CD4-positive, alpha-beta T cell treated with Interferon gamma for 1 hour (primary cell): Measurements from ENCODE around the gene NDUFB1.

Experiments used
- DNase-seq: peaks from one replicate; pipeline ENCODE4 v3.0.0-alpha.2; 2020

Gene NDUFB1

GRCh38 chr14:92121670-92122350, at the start of gene NDUFB1, which contains the start of gene CPSF2:
NDUFB1 (minus strand) TSS chr14:92121706; CDS start chr14:92117637, 4,069 bp downstream.
CPSF2 (plus strand) TSS chr14:92121969; CDS start chr14:92130985, 9,016 bp downstream.
- DNase-seq, result peak; percentile 74

DNA sequence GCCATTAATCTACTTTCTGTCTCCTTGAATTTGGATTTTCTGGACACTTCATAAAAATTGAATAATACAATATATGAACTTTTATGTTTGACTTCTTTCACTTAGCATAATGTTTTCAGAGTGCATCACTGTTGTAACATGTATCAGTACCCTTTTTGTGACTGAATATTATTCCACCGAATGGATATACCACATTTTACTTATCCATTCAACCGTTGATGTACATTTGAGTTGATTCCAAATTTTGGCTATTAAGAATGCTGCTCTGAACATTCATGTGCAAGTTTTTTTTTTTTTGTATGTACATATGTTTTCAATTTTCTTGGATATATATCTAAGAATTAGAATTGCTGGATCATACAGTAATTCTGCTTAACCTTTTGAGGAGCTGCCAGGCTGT, 43.5 kb upstream of the NDUFB1 start:
- no peak for DNase-seq

DNA sequence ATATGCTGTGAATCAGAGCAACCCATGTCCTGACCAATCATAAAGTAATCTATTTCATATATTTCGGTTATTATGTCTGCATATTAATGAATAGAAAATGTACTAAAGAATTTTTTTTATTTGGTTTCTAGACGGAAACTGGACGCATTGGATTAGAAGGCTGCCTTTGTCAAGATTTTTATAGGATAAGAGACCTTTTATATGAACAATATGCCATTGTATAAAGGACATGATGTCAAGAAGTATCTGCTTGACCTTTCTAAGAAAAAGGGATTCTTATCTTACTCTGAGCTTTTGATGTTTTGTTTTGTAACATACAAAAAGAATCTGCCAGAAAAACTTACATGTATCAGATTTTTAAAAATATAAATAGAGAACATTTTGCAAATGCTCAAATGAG, 40.0 kb upstream of the NDUFB1 start:
- no peak for DNase-seq

GRCh38 chr14:92160619-92161018, 39.1 kb upstream of the NDUFB1 start:
- DNase-seq, result no peak

GRCh38 chr14:92154283-92154942, 32.9 kb upstream of the NDUFB1 start:
- no peak for DNase-seq

DNA sequence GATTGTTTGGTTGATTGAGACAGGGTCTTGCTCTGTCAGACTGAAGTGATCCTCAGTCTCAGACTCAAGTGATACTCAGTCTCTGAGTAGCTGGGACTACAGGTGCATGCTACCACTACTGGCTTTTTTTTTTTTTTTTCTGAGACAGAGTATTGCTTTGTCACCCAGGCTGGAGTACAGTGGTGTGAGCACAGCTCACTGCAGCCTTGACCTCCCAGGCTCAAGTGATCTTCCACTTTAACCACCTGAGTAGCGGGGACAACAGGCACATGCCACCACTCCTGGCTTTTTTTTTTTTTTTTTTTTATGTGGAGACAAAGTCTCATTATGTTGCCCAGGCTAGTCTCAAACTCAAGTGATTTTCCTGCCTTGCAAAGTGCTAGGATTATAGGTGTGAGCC, 32.1 kb upstream of the NDUFB1 start:
- DNase-seq, result no peak

GRCh38 chr14:92144708-92145107, 23.2 kb upstream of the NDUFB1 start:
- DNase-seq, result no peak

GRCh38 chr14:92143962-92144361, 22.5 kb upstream of the NDUFB1 start:
- DNase-seq, result no peak

- no peak for DNase-seq
Measured at GRCh38 chr14:92143309-92143708, 21.8 kb upstream of the NDUFB1 start.

- no peak for DNase-seq
Measured at GRCh38 chr14:92135269-92135668, 13.8 kb upstream of the NDUFB1 start.

DNA sequence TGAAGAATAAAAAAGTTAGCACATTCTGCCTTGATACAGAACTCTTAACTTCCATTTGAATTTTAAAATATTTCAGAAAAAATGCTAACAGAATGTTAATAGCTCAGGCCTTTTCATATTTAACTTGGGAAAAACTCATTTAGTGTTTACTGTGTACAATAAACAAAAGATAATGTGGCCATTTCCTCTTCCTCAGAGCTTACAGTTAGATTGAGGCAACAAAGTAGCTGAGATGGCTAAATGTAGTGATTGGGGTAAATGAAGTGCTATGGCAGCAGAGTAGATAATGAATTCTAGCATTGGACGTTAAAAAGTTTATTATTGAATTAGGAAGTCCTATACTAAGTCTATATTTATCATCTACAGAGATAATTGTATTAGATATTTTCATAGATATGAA, 12.9 kb upstream of the NDUFB1 start:
- no peak for DNase-seq

- DNase-seq, result no peak
Measured at GRCh38 chr14:92122761-92123160, 1.3 kb upstream of the NDUFB1 start.

DNA sequence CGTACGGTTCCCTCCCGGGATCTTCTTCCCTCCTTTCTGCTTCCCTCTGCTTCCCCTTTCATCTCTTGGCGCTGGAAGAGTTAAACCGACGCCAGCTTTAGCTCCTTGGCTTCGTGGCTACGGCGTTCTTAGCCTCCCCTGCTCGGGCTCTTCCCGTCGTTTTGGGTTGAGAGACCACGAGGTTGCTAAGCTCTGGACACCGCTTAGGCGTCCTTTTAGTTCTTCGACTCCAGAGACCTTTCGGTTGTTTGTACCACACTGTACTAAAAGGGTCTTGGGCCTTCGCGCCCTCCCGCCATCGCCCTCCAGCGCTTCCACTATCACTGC, 808 bp upstream of the NDUFB1 start:
- DNase-seq, result no peak

DNA sequence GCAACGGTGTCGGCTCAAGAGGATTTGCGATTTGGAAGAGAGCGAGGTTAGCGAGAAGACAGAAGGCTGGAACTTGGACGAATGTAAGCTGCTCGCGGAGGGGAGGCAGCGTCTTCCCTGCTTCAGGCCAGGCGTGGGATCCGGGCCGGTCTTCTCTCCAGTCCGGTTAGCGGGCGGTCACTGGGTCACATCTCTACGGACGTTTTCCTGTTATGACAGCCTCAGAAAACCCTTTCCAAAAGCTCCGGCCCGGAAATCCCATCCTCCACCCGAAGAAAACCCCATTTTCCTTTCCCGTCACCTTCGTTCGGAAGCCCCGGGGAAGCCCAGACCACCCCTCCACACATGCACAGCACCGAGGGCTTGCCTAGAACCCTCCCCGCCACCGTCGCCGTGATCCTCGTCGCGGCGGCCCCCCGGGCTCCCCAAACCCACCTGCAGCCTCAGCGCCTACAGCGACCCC, 268 bp downstream of the NDUFB1 start:
- DNase-seq, result peak; percentile 1

GRCh38 chr14:92109490-92109889, 12.0 kb downstream of the NDUFB1 start:
- no peak for DNase-seq

DNA sequence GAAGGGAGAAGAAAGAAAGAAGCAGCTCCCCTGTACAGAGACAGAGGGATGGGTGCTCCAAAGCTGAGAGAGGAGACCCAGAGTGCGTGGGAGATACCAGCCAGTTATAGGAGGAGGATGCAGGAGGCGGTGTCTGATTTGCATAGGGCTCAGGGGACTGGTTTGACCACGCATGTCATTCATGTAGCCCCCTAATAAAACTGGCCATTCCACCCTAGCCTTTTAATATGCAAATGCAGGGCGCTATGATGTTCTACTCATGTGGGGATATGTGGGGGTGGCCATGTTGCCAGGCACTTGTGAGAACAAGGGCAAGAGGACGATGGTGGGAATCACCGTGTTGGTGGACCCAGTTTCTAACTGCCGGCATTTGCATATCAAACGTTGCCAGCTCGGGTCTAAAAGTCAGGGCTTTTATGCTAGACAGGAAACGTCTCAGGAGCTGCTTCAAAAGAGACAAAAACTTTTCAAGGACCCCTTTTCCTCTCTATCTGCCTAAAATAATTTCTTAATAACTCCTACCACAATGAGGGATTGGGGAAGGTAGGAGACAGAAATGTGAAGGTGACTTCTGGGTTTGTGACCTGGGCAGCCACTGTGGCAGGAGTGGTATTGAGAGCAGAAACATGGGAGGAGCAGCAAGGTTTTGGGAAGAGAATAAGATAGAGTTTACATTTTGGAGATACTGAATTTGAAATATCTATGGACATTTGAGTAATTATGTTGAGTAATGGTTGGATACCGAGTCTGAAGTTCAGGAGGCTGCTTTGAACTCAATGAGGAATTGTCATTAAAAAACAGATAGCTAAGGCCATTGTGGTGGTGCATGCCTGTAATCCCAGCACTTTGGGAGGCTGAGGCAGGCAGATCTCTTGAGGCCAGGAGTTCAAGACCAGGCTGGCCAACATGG, 12.9 kb downstream of the NDUFB1 start:
- DNase-seq, result peak; percentile 3

- DNase-seq, result peak; percentile 97
Measured at GRCh38 chr14:92106143-92106926, 15.2 kb downstream of the NDUFB1 start, which contains the start of gene ATXN3. ATXN3 (minus strand) TSS chr14:92106582; CDS start chr14:92106552, 30 bp downstream.

DNA sequence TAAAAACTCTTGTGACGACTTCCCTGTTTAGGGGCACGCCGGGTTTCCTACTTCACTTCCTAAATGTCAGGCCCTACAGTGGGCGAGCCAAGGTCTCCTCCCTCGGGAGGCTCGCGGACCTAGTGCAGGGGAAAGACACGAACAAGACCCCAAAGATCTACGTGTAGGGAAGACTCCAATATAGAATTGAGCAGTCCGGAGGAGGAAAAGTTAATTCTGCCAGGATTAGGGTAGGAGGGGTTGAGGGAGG, 15.7 kb downstream of the NDUFB1 start:
- DNase-seq, result peak; percentile 9

GRCh38 chr14:92105073-92105892, 16.2 kb downstream of the NDUFB1 start:
- no peak for DNase-seq

GRCh38 chr14:92103363-92103989, 18.0 kb downstream of the NDUFB1 start:
- DNase-seq, result no peak

GRCh38 chr14:92099802-92100201, 21.7 kb downstream of the NDUFB1 start:
- no peak for DNase-seq

- no peak for DNase-seq
Measured at GRCh38 chr14:92093320-92093719, 28.2 kb downstream of the NDUFB1 start.
